Activated CD8-positive, alpha-beta memory T cell treated with anti-CD3 and anti-CD28 coated beads for 36 hours (primary cell): ENCODE measurements around the gene ABLIM2. TPM values are rescaled to one million over a fixed set of nuclear protein-coding genes. Genes with fewer than 3 reads are reported as not detected.
"Not testable (repeated sequence)": the region's sequence is repeated elsewhere in the genome, so short reads cannot be mapped to it uniquely, and the experiment has no call there.

Experiments used
- CTCF ChIA-PET: fragments of 350-600 bp; sonication (Branson Sonifier 250); formaldehyde crosslinking; loops from one replicate; lab custom pipeline; 2021; ENCODE audit warnings: antibody characterized with exemption; lab: Charles Lee
- POLR2A ChIA-PET: fragments of 350-600 bp; sonication (Branson Sonifier 250); formaldehyde crosslinking; loops from one replicate; lab custom pipeline; 2021; ENCODE audit warnings: antibody characterized with exemption; lab: Charles Lee
- total RNA-seq, 2 experiments: library from RNA; stranded (reverse); gene quantifications; one replicate each; pipeline ENCODE4 v1.2.3, GENCODE V29; 2021

The ABLIM2 gene
- total RNA-seq, 2 experiments from 2014 or later, result 0.32 to 0.63 TPM

- ChIA-PET CTCF (no interaction called here), POLR2A (no interaction called here)
Measured at GRCh38 chr4:8150152-8151090, 8.2 kb downstream of the ABLIM2 start.

- POLR2A ChIA-PET, result no interaction called here
- CTCF ChIA-PET, result no interaction called here
Measured at GRCh38 chr4:8149664-8150063, 8.9 kb downstream of the ABLIM2 start.

- ChIA-PET CTCF (no interaction called here), POLR2A (no interaction called here)
Measured at GRCh38 chr4:8148785-8149435, 9.7 kb downstream of the ABLIM2 start.

GRCh38 chr4:8148159-8148558 lies 10.5 kb downstream of the ABLIM2 start:
- ChIA-PET POLR2A (no interaction called here), CTCF (interaction anchor here (0.8 kb wide), 1 partner anchor 20 kb away, joined by 3 read pairs; no protein-coding TSS in a partner anchor)

- ChIA-PET POLR2A (interaction anchor here (0.5 kb wide), 1 partner anchor 15 kb away, joined by 7 read pairs; no protein-coding TSS in a partner anchor), CTCF (interaction anchor here (0.8 kb wide), 1 partner anchor 21 kb away, joined by 3 read pairs; no protein-coding TSS in a partner anchor)
Measured at GRCh38 chr4:8147231-8147970, 11.2 kb downstream of the ABLIM2 start.

- CTCF ChIA-PET, result no interaction called here
- POLR2A ChIA-PET, result no interaction called here
Measured at GRCh38 chr4:8146157-8146556, 12.5 kb downstream of the ABLIM2 start.

GRCh38 chr4:8144359-8144758 lies 14.3 kb downstream of the ABLIM2 start:
- CTCF ChIA-PET, result no interaction called here
- POLR2A ChIA-PET, result no interaction called here

- CTCF ChIA-PET, result no interaction called here
- POLR2A ChIA-PET, result no interaction called here
Measured at GRCh38 chr4:8143392-8144140, 15.0 kb downstream of the ABLIM2 start.

- ChIA-PET POLR2A (no interaction called here), CTCF (no interaction called here)
Measured at GRCh38 chr4:8142556-8142955, 16.1 kb downstream of the ABLIM2 start.

- CTCF ChIA-PET, result no interaction called here
- POLR2A ChIA-PET, result no interaction called here
Measured at GRCh38 chr4:8141935-8142334, 16.7 kb downstream of the ABLIM2 start.

GRCh38 chr4:8140915-8141314 lies 17.7 kb downstream of the ABLIM2 start:
- CTCF ChIA-PET, result no interaction called here

GRCh38 chr4:8139726-8140125 lies 18.9 kb downstream of the ABLIM2 start:
- POLR2A ChIA-PET, CTCF ChIA-PET: not testable (repeated sequence)

More at GRCh38 chr4:8140915-8141314, 17.7 kb downstream of the ABLIM2 start:
- POLR2A ChIA-PET, result no interaction called here

GRCh38 chr4:8136972-8137710 lies 21.5 kb downstream of the ABLIM2 start:
- CTCF ChIA-PET, result no interaction called here
- POLR2A ChIA-PET, result no interaction called here

GRCh38 chr4:8136529-8136928 lies 22.1 kb downstream of the ABLIM2 start:
- ChIA-PET CTCF (no interaction called here), POLR2A (no interaction called here)

- ChIA-PET POLR2A (no interaction called here), CTCF (no interaction called here)
Measured at GRCh38 chr4:8135666-8136065, 22.9 kb downstream of the ABLIM2 start.

- ChIA-PET POLR2A (no interaction called here), CTCF (no interaction called here)
Measured at GRCh38 chr4:8133897-8134563, 24.6 kb downstream of the ABLIM2 start.

GRCh38 chr4:8132947-8133705 lies 25.5 kb downstream of the ABLIM2 start:
- ChIA-PET POLR2A (no interaction called here), CTCF (no interaction called here)
